Inflammatory macrophage (primary cell): ENCODE results near the gene CLEC1A.

Source experiments
- DNase-seq, 2 donors: peaks; one replicate each; pipeline ENCODE4 v3.0.0-alpha.2; 2020 to 2022

The CLEC1A gene

GRCh38 chr12:10101042-10101579, 2.3 kb upstream of the CLEC1A start:
- no peak for DNase-seq

- peak in 1 of 2 donors; percentile 31 for DNase-seq
Measured at GRCh38 chr12:10097521-10097920, 1.3 kb downstream of the CLEC1A start.

- no peak for DNase-seq
Measured at GRCh38 chr12:10095971-10096370, 2.8 kb downstream of the CLEC1A start.

- DNase-seq, result peak; percentile 79 to 94
Measured at GRCh38 chr12:10094646-10095395, 4.0 kb downstream of the CLEC1A start.

- DNase-seq, result peak; percentile 27 to 73
Measured at GRCh38 chr12:10088955-10089900, 9.6 kb downstream of the CLEC1A start.

GRCh38 chr12:10088031-10088430, 10.8 kb downstream of the CLEC1A start:
- peak in 1 of 2 donors; percentile 90 for DNase-seq

- no peak for DNase-seq
Measured at GRCh38 chr12:10086387-10086786, 12.4 kb downstream of the CLEC1A start.

GRCh38 chr12:10084733-10085132, 14.1 kb downstream of the CLEC1A start:
- DNase-seq, result no peak

GRCh38 chr12:10082117-10082874, 16.5 kb downstream of the CLEC1A start:
- DNase-seq, result peak; percentile 75 to 83

- DNase-seq, result no peak
Measured at GRCh38 chr12:10075451-10075850, 23.3 kb downstream of the CLEC1A start.

GRCh38 chr12:10073261-10073660, 25.5 kb downstream of the CLEC1A start:
- DNase-seq, result no peak

- DNase-seq, result no peak
Measured at GRCh38 chr12:10072131-10072530, 26.7 kb downstream of the CLEC1A start.

GRCh38 chr12:10070380-10070779, 28.4 kb downstream of the CLEC1A start:
- no peak for DNase-seq

- DNase-seq, result peak; percentile 72 to 76
Measured at GRCh38 chr12:10069976-10070375, 28.8 kb downstream of the CLEC1A start.

- DNase-seq, result peak; percentile 70 to 78
Measured at GRCh38 chr12:10069099-10069498, 29.7 kb downstream of the CLEC1A start.

GRCh38 chr12:10068644-10069043, 30.1 kb downstream of the CLEC1A start:
- peak; percentile 83 to 98 for DNase-seq

GRCh38 chr12:10067942-10068341, 30.8 kb downstream of the CLEC1A start:
- DNase-seq, result peak; percentile 20 to 43

- DNase-seq, result no peak
Measured at GRCh38 chr12:10067264-10067663, 31.5 kb downstream of the CLEC1A start.

- no peak for DNase-seq
Measured at GRCh38 chr12:10065241-10065640, 33.5 kb downstream of the CLEC1A start.

- no peak for DNase-seq
Measured at GRCh38 chr12:10058387-10058786, 40.4 kb downstream of the CLEC1A start.

- DNase-seq, result no peak
Measured at GRCh38 chr12:10052193-10052913, 46.4 kb downstream of the CLEC1A start.

GRCh38 chr12:10048526-10048925, 50.3 kb downstream of the CLEC1A start:
- peak; percentile 58 for DNase-seq
